Ishikawa (cell line): ENCODE data around the gene IL1RAPL1.

Source experiments
- CEBPB ChIP-seq: IDR thresholded peaks from 2 replicates; pipeline ENCODE4 v1.6.1; 2012
- CREB1 ChIP-seq: IDR thresholded peaks from 2 replicates; pipeline ENCODE4 v1.6.1; 2012; ENCODE audit warnings: low read depth
- EGR1 ChIP-seq: IDR thresholded peaks from 2 replicates; pipeline ENCODE4 v1.6.1; 2012
- EP300 ChIP-seq: IDR thresholded peaks from 2 replicates; pipeline ENCODE4 v1.6.1; 2012; ENCODE audit warnings: borderline replicate concordance
- MAX ChIP-seq: IDR thresholded peaks from 2 replicates; pipeline ENCODE4 v1.6.1; 2012
- NFIC ChIP-seq: IDR thresholded peaks from 2 replicates; pipeline ENCODE4 v1.6.1; 2012
- RAD21 ChIP-seq: IDR thresholded peaks from 2 replicates; pipeline ENCODE4 v1.6.1; 2012; ENCODE audit warnings: low read depth
- REST ChIP-seq: IDR thresholded peaks from 2 replicates; pipeline ENCODE4 v1.6.1; 2012; ENCODE audit warnings: low read depth, mild to moderate bottlenecking
- TAF1 ChIP-seq: IDR thresholded peaks from 2 replicates; pipeline ENCODE4 v1.6.1; 2012; ENCODE audit warnings: low read depth, mild to moderate bottlenecking
- TEAD4 ChIP-seq: IDR thresholded peaks from 2 replicates; pipeline ENCODE4 v1.6.1; 2012
- YY1 ChIP-seq: IDR thresholded peaks from 2 replicates; pipeline ENCODE4 v1.6.1; 2012; ENCODE audit warnings: low read depth

GRCh38 chrX:29187264-29187663 is 600.0 kb downstream of the IL1RAPL1 start:
- TF ChIP-seq TAF1 (no peak), YY1 (no peak), MAX (no peak), CEBPB (no peak), REST (no peak), EGR1 (no peak), RAD21 (no peak), NFIC (no peak), EP300 (no peak), TEAD4 (no peak), CREB1 (no peak)
